Activated naive CD4-positive, alpha-beta T cell treated with anti-CD3 and anti-CD28 coated beads, Interleukin-2, amount 50 U/mL, for 16 hours (primary cell): ENCODE data around the gene PDLIM3.

ENCODE experiments used
- DNase-seq: peaks from one replicate; pipeline ENCODE4 v3.0.0-alpha.2; 2020

The PDLIM3 gene

DNA sequence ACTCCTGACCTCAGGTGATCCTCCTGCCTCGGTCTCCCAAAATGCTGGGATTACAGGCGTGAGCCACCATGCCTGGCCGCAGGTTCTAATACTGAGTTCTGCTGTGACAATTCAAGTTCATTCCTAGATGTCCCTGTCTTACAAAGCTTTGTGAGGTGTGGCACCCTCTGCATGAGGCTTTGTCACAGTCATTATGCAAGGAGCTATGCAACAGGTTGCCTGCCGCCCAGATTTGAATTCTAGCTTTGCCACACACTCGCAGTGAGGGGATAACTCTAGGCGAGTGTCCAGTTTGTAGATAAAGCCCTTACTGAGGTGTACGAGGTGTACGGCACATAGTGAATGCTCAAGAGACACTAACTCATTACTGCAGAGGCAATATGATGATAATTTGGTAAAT, 67.3 kb downstream of the PDLIM3 start:
- DNase-seq: no peak

DNA sequence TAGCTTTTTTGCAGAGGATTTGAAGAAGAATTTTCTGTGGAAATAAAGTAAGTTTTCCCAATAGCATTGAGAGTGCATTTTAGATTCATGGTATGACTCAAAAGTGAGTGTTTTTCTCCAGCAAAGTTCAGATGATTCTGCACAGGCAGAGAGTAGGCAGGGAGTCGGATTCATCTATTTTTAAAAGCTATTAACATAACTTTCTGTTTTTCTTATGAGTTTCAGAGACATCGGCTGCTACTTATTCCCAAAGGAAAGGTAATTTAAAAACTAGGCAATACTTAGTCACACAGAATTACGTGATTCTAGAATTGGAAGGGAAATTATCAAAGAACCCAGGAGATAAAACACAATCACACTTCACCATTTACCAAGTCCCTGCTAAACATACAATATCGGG, 68.2 kb downstream of the PDLIM3 start:
- DNase-seq: no peak

DNA sequence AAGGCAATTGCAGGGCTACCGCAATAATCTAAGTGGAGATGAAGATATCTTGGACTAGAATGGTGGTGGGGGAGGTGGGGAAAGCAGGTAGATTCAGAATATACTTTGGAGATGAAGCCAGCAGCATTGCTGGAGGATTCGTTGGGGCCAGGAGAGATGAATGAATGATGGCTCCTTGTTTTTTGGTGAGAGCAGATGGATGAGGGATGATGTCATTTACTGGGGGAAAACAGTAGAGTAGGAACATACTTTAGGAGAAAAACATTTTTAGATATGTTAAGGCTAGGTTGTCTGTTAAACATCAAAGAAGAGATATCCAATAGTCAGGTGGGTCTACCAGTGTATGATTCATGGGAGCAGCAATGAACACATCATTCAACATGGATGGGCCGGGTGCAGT, 69.6 kb downstream of the PDLIM3 start:
- no peak for DNase-seq

DNA sequence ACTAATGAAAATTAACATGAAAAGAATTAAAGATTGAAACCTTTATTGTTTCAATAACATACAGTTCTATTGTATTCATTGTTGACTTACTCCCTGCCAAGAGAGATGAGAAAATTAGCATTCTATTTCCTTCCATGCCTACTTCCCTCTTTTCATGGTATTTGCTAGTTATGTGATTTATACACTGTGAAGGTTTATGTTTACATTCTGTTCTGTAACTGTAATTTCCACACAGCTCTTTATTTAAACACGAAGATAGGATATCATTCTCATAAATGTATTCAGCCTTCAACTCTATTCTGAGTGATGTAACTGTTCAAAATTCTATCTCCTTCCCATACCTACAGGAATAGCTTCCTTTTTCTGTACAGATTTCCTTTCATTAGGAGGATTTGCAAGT, 70.4 kb downstream of the PDLIM3 start:
- DNase-seq: no peak

DNA sequence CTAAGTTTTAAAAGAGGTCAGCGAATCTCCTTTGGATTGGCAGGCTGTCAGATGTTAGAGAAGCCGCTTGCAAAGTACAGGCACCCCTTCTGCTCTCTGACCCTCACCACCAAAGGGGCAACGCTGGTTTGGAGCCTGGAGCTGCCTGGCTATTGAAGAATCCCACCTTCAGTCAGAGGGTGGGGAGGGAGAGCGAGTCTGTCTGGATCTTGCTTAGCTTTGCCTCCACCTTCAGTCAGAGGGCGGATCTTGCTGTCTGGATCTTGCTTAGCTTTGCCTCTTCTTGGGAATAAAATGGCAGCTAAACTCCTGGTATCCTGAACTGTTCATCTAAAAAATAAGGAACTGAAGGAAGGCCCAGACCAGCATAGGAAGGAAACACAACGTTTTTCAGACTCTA, 71.1 kb downstream of the PDLIM3 start:
- DNase-seq: no peak

DNA sequence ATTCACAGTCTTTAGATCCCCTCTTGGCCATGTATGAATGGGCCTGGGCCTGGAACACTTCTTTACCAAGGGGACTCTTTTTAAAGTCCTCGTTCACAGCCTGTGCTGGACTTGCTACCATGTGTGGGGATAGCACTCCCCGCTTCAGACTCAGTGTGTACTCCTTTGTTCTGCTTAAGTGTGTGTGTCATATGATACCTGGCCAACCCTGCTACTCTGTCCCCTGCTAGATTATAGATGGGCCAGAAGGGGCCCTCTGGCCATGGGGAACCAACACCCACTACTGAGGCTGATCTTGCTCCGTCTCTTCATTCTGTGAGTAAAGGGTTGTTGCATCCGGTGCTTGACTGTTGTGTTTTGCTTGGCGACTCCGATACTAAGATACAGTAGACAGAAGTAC, 71.8 kb downstream of the PDLIM3 start:
- DNase-seq: no peak

DNA sequence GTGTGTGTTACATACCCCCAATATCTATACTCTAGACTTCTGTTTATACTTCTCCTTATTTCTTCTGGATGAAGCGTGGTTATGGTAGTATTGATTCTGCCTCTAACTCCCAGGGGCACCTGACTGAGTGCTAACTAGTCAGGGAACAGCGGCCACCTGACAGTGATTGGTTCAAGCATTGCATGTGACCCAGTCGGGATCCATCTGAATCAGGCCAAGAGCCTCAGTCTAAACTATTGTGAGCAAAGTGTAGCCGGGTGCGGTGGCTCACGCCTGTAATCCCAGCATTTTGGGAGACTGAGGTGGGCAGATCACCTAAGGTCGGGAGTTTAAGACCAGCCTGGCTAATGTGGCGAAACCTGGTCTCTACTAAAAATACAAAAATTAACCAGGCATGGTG, 73.7 kb downstream of the PDLIM3 start:
- no peak for DNase-seq

DNA sequence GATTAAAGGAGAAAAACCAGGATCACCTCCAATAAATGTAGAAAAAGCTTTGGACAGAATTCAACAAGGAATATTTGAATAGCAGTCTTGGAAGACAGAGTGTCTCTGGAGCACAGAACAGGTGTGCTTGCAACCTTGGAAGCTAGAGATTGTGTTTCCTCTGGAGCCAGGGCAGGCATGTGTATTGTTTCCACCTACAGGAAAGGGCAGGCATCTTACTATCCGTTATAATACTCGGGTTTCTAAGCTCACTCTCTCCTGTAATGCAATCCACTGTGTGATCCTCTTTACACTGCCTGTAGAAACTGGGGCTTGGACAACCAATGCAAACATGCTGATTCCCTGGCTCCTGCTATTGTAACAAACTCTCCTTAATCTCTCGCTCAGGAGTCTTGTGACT, 78.2 kb downstream of the PDLIM3 start:
- no peak for DNase-seq

DNA sequence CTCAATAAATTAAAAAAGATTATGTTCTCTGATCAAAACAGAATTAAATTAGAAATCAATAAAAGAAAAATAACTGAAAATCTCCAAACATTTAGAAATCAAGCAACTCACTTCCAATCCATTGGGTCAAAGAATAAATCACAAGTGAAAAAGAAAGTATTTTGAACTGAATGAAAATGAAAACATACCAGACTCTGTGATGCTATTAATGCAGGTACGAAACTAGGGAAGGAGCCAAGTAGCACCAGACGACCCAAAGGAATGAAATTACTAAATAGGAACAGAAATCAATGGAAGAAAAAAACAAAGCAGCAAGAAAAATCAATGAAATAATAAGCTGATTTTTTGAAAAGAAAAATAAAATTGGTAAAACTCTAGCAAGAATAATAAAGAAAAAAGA, 79.2 kb downstream of the PDLIM3 start:
- no peak for DNase-seq
